GM15510 (cell line): ENCODE data around the gene PTPRJ.

Source experiments
- POLR2A ChIP-seq: IDR thresholded peaks from 3 replicates; pipeline ENCODE4 v1.6.1; 2011; ENCODE audit warnings: borderline replicate concordance; ENCODE audit not compliant: insufficient read length; ENCODE audit errors: extremely low read depth

The PTPRJ gene

GRCh38 chr11:47967577-47968525 lies 12.5 kb upstream of the PTPRJ start:
- TF ChIP-seq POLR2A, result no peak

GRCh38 chr11:47969401-47969800 lies 11.0 kb upstream of the PTPRJ start:
- no peak for TF ChIP-seq POLR2A

GRCh38 chr11:47971501-47971900 lies 8.9 kb upstream of the PTPRJ start:
- TF ChIP-seq POLR2A, result no peak

GRCh38 chr11:47973173-47973572 lies 7.2 kb upstream of the PTPRJ start:
- no peak for TF ChIP-seq POLR2A

GRCh38 chr11:47976931-47977330 lies 3.4 kb upstream of the PTPRJ start:
- no peak for TF ChIP-seq POLR2A

- no peak for TF ChIP-seq POLR2A
Measured at GRCh38 chr11:47977623-47978022, 2.7 kb upstream of the PTPRJ start.

- no peak for TF ChIP-seq POLR2A
Measured at GRCh38 chr11:47979378-47980087, 826 bp upstream of the PTPRJ start.

- no peak for TF ChIP-seq POLR2A
Measured at GRCh38 chr11:47980907-47981621, 705 bp downstream of the PTPRJ start.

GRCh38 chr11:47981667-47982404 lies 1.5 kb downstream of the PTPRJ start:
- TF ChIP-seq POLR2A, result no peak

GRCh38 chr11:47982616-47983015 lies 2.3 kb downstream of the PTPRJ start:
- no peak for TF ChIP-seq POLR2A

GRCh38 chr11:47983464-47984397 lies 3.4 kb downstream of the PTPRJ start:
- TF ChIP-seq POLR2A, result no peak

- no peak for TF ChIP-seq POLR2A
Measured at GRCh38 chr11:47986219-47986618, 5.9 kb downstream of the PTPRJ start.

- no peak for TF ChIP-seq POLR2A
Measured at GRCh38 chr11:47986742-47987141, 6.4 kb downstream of the PTPRJ start.
